IMR-90 (cell line): ENCODE results near the gene UNC5A. TPM values are rescaled to one million over a fixed set of nuclear protein-coding genes. Genes with fewer than 3 reads are reported as not detected.
A peak's percentile ranks its signal among the peaks of the same experiment; 100 is the strongest.

Source experiments
- ATAC-seq: fragments of 200-7000 bp; cut with Tn5 transposase; 2 replicates; pipeline ENCODE4 v1.9.1; 2020; ENCODE audit warnings: low read depth, mild to moderate bottlenecking, moderate library complexity
- BruUV-seq: library from RNA; stranded (reverse); fragments of 400-500 nt; replicated peaks from 2 replicates; lab custom pipeline; 2021; lab: Mats Ljungman, UMichigan
- CTCF ChIA-PET: fragments of 300-600 bp; formaldehyde crosslinking; extraction: SDS; loops from one replicate; lab custom pipeline; 2021; ENCODE audit warnings: antibody characterized with exemption; lab: Yijun Ruan, JAX
- POLR2A ChIA-PET: fragments of 300-600 bp; sonication (Branson Sonifier 250); formaldehyde crosslinking; loops from one replicate; lab custom pipeline; 2022; ENCODE audit warnings: antibody characterized with exemption; ENCODE audit not compliant: unreplicated experiment; lab: Charles Lee
- DNase-seq: peaks from one replicate; pipeline ENCODE4 v3.0.0; 2013
- H2AFZ ChIP-seq: replicated peaks from 2 replicates; pipeline ENCODE3; 2013; ENCODE audit warnings: low read length, mild to moderate bottlenecking; ENCODE audit not compliant: poor library complexity
- H2AK5ac ChIP-seq: 2 replicates; pipeline ENCODE4 v1.6.1; 2013; ENCODE audit warnings: low read depth, low read length, inconsistent platforms
- H2AK9ac ChIP-seq: replicated peaks from 2 replicates; pipeline ENCODE3; 2013; ENCODE audit warnings: mild to moderate bottlenecking, low read depth, low read length, moderate library complexity; ENCODE audit not compliant: poor library complexity
- H2BK120ac ChIP-seq: 2 replicates; pipeline ENCODE4 v1.6.1; 2013; ENCODE audit warnings: low read depth, low read length, inconsistent platforms
- H2BK15ac ChIP-seq: 3 replicates; pipeline ENCODE4 v1.6.1; 2013; ENCODE audit warnings: low read depth, low read length, inconsistent platforms
- H2BK20ac ChIP-seq: 2 replicates; pipeline ENCODE4 v1.6.1; 2013; ENCODE audit warnings: low read depth, mild to moderate bottlenecking, inconsistent platforms, low read length, moderate library complexity
- H2BK5ac ChIP-seq: 2 replicates; pipeline ENCODE4 v1.6.1; 2013; ENCODE audit warnings: mild to moderate bottlenecking, low read depth, low read length, inconsistent platforms; ENCODE audit not compliant: poor library complexity, severe bottlenecking
- H3K14ac ChIP-seq: replicated peaks from 2 replicates; pipeline ENCODE4 v1.6.1; 2013; ENCODE audit warnings: low read depth, low read length, inconsistent platforms
- H3K18ac ChIP-seq: 2 replicates; pipeline ENCODE4 v1.6.1; 2013; ENCODE audit warnings: low read depth, low read length, control low read depth
- H3K23ac ChIP-seq: 2 replicates; pipeline ENCODE4 v1.6.1; 2013; ENCODE audit warnings: low read depth, low read length, inconsistent platforms
- H3K27ac ChIP-seq: 2 replicates; pipeline ENCODE4 v1.5.1; 2013; ENCODE audit warnings: mild to moderate bottlenecking, control low read depth, low read length; ENCODE audit not compliant: insufficient read depth
- H3K27me3 ChIP-seq: 2 replicates; pipeline ENCODE4 v1.6.1; 2013; ENCODE audit warnings: low read length; ENCODE audit not compliant: control insufficient read depth, insufficient read depth
- H3K36me3 ChIP-seq: 2 replicates; pipeline ENCODE4 v1.6.1; 2013; ENCODE audit warnings: low read length, mixed read lengths; ENCODE audit not compliant: control insufficient read depth, insufficient read depth
- H3K4ac ChIP-seq: 2 replicates; pipeline ENCODE4 v1.6.1; 2013; ENCODE audit warnings: low read depth, low read length, inconsistent platforms
- H3K4me1 ChIP-seq: 2 replicates; pipeline ENCODE4 v1.6.1; 2013; ENCODE audit warnings: low read length, mixed read lengths; ENCODE audit not compliant: control insufficient read depth, insufficient read depth
- H3K4me2 ChIP-seq: 2 replicates; pipeline ENCODE4 v1.6.1; 2013; ENCODE audit warnings: low read depth, mild to moderate bottlenecking, control low read depth, low read length, moderate library complexity
- H3K4me3 ChIP-seq: 2 replicates; pipeline ENCODE4 v1.5.1; 2013; ENCODE audit warnings: low read depth, mild to moderate bottlenecking, control low read depth, low read length, moderate library complexity; ENCODE audit not compliant: insufficient read depth
- H3K56ac ChIP-seq: 2 replicates; pipeline ENCODE4 v1.6.1; 2013; ENCODE audit warnings: low read length, inconsistent platforms; ENCODE audit not compliant: insufficient read depth; ENCODE audit errors: extremely low read depth
- H3K79me1 ChIP-seq, 2 experiments: 2 replicates each; pipeline ENCODE4 v1.6.1; 2013; ENCODE audit warnings: low read length in 2 of 2, inconsistent platforms in 1 of 2, low read depth in 1 of 2
- H3K9ac ChIP-seq: 2 replicates; pipeline ENCODE4 v1.6.1; 2013; ENCODE audit warnings: low read depth, low read length, control low read depth
- H3K9me1 ChIP-seq: 2 replicates; pipeline ENCODE4 v1.6.1; 2013; ENCODE audit warnings: low read length, inconsistent platforms; ENCODE audit not compliant: insufficient read depth
- H3K9me3 ChIP-seq: 2 replicates; pipeline ENCODE4 v1.6.1; 2013; ENCODE audit warnings: low read length; ENCODE audit not compliant: control insufficient read depth, insufficient read depth
- H4K20me1 ChIP-seq: 2 replicates; pipeline ENCODE4 v1.6.1; 2013; ENCODE audit warnings: low read length, inconsistent platforms; ENCODE audit not compliant: insufficient read depth
- H4K5ac ChIP-seq: 2 replicates; pipeline ENCODE4 v1.6.1; 2013; ENCODE audit warnings: mild to moderate bottlenecking, low read depth, low read length, control low read depth
- H4K8ac ChIP-seq, 2 experiments: 2 replicates each; pipeline ENCODE4 v1.6.1; 2013; ENCODE audit warnings: low read depth in 2 of 2, low read length in 2 of 2, control low read depth in 1 of 2, inconsistent platforms in 1 of 2
- H4K91ac ChIP-seq: 2 replicates; pipeline ENCODE4 v1.6.1; 2013; ENCODE audit warnings: low read depth, low read length, inconsistent platforms; ENCODE audit not compliant: insufficient read depth
- CTCF ChIP-seq: conservative IDR thresholded peaks from 2 replicates; pipeline ENCODE4 v1.5.1; 2012; ENCODE audit warnings: mild to moderate bottlenecking, low read depth, low read length, improper control_type of control experiment
- ELK1 ChIP-seq: fragments of 150-350 bp; IDR thresholded peaks from 2 replicates; pipeline ENCODE4 v1.6.1; 2016; ENCODE audit warnings: low read depth, mild to moderate bottlenecking, low read length, moderate library complexity, borderline replicate concordance
- FOS ChIP-seq: fragments of 150-350 bp; IDR thresholded peaks from 2 replicates; pipeline ENCODE4 v1.6.1; 2016; ENCODE audit warnings: low read depth, low read length
- MAFK ChIP-seq: IDR thresholded peaks from 2 replicates; pipeline ENCODE4 v1.6.1; 2012; ENCODE audit warnings: low read depth, low read length, improper control_type of control experiment
- MAZ ChIP-seq: IDR thresholded peaks from 2 replicates; pipeline ENCODE4 v1.6.1; 2012; ENCODE audit warnings: low read depth, mild to moderate bottlenecking, low read length, improper control_type of control experiment, moderate library complexity, borderline replicate concordance
- POLR2A ChIP-seq: IDR thresholded peaks from 2 replicates; pipeline ENCODE4 v1.6.1; 2012; ENCODE audit warnings: mild to moderate bottlenecking, low read depth, low read length
- RAD21 ChIP-seq: IDR thresholded peaks from 2 replicates; pipeline ENCODE4 v1.6.1; 2012; ENCODE audit warnings: low read length, improper control_type of control experiment
- RCOR1 ChIP-seq: IDR thresholded peaks from 2 replicates; pipeline ENCODE4 v1.6.1; 2012; ENCODE audit warnings: mild to moderate bottlenecking, low read length, improper control_type of control experiment; ENCODE audit not compliant: insufficient replicate concordance
- RFX5 ChIP-seq: IDR thresholded peaks from 2 replicates; pipeline ENCODE4 v1.8.0; 2012; ENCODE audit warnings: low read depth, mild to moderate bottlenecking, low read length, moderate library complexity
- SMC3 ChIP-seq: fragments of 150-350 bp; IDR thresholded peaks from 2 replicates; pipeline ENCODE4 v1.6.1; 2016; ENCODE audit warnings: low read depth, mild to moderate bottlenecking, antibody characterized with exemption, low read length, moderate library complexity
- USF2 ChIP-seq: fragments of 150-350 bp; IDR thresholded peaks from 2 replicates; pipeline ENCODE4 v1.6.1; 2017; ENCODE audit warnings: mild to moderate bottlenecking, antibody characterized with exemption, low read length, low read depth
- WGBS, 2 experiments: methylation state at CpG; one replicate each; pipeline versions ENCODE4 v1.1.5 to v1.1.7; 2013; ENCODE audit warnings: missing lambda C conversion rate in 2 of 2; ENCODE audit not compliant: insufficient read length in 1 of 2; ENCODE audit errors: extremely low coverage in 2 of 2; 5-methylcytosine and 5-hydroxymethylcytosine counted together
- dilution Hi-C: fragments of 300-500 bp; cut with HindIII; formaldehyde crosslinking; loops from one replicate; pipeline ENCODE4 v1.14.3; 2018; ENCODE audit warnings: low sequenced_read_pairs; ENCODE audit not compliant: unreplicated experiment
- in situ Hi-C: fragments of 300-500 bp; cut with MboI; formaldehyde crosslinking; loops from 3 replicates; pipeline ENCODE4 v1.14.3; 2019; ENCODE audit warnings: low sequenced_read_pairs, inconsistent platforms, mixed read lengths
- intact Hi-C: fragments of 100-400 bp; cut with micrococcal nuclease; formaldehyde crosslinking; loops from 2 replicates; pipeline ENCODE4 v1.10.0; 2022
- polyA plus RNA-seq, 3 experiments: library from polyadenylated mRNA; depleted of rRNA; stranded (reverse); fragments of >200 nt; gene quantifications; 2 replicates each; pipeline ENCODE4 v1.2.3, GENCODE V29; 2012; ENCODE audit warnings: low replicate concordance in 1 of 3
- total RNA-seq: library from RNA; depleted of rRNA; stranded (reverse); fragments of >200 nt; gene quantifications from 2 replicates; pipeline ENCODE4 v1.2.3, GENCODE V29; 2012

The UNC5A gene
- total and polyA plus RNA-seq, 2 of the 4 experiments (the other 2 are of a cell fraction) = not detected

- Histone ChIP-seq H2AFZ (peak overlapping the region; percentile 21), H2BK15ac (no peak overlapping the region), H3K9me3 (no peaks in the 10 kb centered on the region), H3K9ac (no peak overlapping the region), H2BK120ac (no peak overlapping the region), H3K4me2 (no peak overlapping the region), H2BK20ac (no peak overlapping the region), H3K27ac (no peak overlapping the region), H3K18ac (no peak overlapping the region), H3K27me3 (peaks cover 15% of the 10 kb centered on the region), H2AK9ac (no peak overlapping the region), H3K56ac (no peak overlapping the region), H3K36me3 (no peaks in the 10 kb centered on the region), H3K9me1 (no peaks in the 10 kb centered on the region; the same call in 1 of the 2 replicates), H3K4ac (no peak overlapping the region), H3K23ac (no peak overlapping the region), H4K91ac (no peak overlapping the region), H3K79me1 (no peaks in the 10 kb centered on the region), H2BK5ac (no peak overlapping the region), H4K20me1 (peaks cover 4% of the 10 kb centered on the region; the same call in 1 of the 2 replicates), H4K8ac (no peak overlapping the region), H2AK5ac (no peak overlapping the region), H3K4me1 (no peaks in the 10 kb centered on the region), H4K5ac (no peak overlapping the region), H3K14ac (no peak overlapping the region), H3K4me3 (no peak overlapping the region)
- ATAC-seq = no peak
- ChIA-PET POLR2A (no interaction called here), CTCF (no interaction called here)
- DNase-seq = peak; percentile 26
- in situ Hi-C loops (no loop called here), dilution Hi-C loops (no loop called here), intact Hi-C loops (no loop called here)
- no TSS peak for BruUV-seq
- 31% methylated on average over 5 of the region's 8 CpGs; no CpG with 5 or more reads in 1 of the 2 experiments for WGBS, 2 experiments
- TF ChIP-seq RAD21 (no peak), CTCF (no peak), MAFK (no peak), RFX5 (no peak), ELK1 (no peak), SMC3 (no peak), RCOR1 (no peak), MAZ (no peak), FOS (no peak), POLR2A (no peak), USF2 (no peak)
Observed at GRCh38 chr5:176803943-176804498, 6.3 kb upstream of the UNC5A start.
